Measurements from ENCODE around the gene PARP2.
"Not testable (repeated sequence)": the region's sequence is repeated elsewhere in the genome, so short reads cannot be mapped to it uniquely, and the experiment has no call there.

The PARP2 gene

DNA sequence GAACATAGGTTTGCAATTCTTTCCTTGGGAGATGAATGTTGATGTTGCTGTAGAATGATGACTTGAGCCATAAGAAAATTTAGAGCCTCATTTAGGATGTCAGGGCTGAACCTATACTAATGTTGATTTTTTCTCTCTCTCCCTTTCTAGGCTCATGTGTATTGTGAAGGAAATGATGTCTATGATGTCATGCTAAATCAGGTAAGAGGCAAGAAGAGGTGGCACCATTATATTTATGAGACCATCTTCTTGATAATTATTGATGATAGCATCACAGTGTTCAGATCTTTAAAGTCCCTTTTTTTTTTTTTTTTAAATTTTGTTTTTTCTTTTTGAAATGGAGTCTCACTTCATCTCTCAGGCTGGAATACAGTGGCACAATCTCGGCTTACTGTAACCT is 3.3 kb downstream of the PARP2 start:
- DNase-seq: no peak

DNA sequence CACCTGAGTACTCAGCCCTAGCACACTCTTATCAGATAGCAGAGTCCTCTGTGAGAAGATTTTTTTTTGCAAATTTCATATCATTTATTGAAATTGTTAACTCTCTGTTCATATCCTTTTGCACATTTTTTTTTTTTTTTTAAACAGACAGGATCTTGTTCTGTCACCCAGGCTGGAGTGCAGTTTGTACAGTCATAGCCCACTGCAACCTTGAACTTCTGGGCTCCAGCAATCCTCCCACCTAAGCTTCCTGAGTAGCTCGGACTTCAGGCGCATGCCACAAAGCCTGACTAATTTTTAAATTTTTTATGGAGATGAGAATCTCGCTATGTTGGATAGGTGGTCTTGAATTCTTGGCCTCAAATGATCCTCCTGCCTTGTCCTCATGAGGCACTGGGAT is 4.3 kb downstream of the PARP2 start:
- no peak for DNase-seq

DNA sequence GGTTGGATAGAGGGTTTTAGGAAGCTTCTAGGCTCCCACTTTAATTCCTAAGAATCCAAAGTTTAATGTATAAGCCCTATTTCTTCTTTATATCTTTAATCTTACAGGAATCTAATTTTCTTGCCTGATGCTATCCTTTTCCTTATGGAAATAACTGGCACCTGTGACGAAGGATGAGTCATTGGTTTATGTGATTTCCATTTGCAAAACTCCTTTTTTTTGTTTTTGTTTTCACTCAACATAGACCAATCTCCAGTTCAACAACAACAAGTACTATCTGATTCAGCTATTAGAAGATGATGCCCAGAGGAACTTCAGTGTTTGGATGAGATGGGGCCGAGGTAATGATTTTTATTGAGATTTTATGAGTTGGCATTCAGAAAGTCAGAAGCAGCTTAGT is 6.8 kb downstream of the PARP2 start:
- DNase-seq: no peak

DNA sequence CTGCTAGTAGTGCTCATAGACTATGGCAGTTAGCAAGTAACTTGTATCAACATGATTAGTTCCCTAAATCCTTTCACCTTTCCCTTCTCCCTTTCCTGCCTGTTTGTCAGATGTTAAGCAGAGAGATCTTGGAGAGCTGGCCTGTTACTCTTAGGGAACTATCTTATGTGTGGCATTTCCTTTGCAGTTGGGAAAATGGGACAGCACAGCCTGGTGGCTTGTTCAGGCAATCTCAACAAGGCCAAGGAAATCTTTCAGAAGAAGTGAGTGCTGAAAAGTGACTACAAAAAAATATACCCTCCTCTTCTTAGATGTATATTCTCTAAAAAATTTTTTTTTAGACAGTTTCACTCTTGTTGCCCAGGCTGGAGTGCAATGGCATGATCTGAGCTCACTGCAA is 7.4 kb downstream of the PARP2 start:
- no peak for DNase-seq

DNA sequence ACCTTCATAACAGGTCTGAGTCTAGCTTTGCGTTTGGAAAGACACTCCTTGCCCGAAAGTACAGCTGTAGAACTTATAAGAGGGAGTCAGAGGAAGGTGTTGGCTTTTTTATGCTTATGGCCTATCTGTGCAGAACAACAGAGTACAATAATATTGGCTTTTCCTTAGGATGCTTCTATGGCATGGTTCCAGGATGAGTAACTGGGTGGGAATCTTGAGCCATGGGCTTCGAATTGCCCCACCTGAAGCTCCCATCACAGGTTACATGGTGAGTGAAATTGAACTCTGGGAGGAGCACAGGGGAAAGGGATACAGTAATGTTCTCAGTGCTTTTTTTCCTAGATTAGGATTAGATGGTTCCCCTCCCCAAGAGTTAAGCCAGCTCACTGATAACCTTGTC is 13.0 kb downstream of the PARP2 start:
- DNase-seq: no peak

DNA sequence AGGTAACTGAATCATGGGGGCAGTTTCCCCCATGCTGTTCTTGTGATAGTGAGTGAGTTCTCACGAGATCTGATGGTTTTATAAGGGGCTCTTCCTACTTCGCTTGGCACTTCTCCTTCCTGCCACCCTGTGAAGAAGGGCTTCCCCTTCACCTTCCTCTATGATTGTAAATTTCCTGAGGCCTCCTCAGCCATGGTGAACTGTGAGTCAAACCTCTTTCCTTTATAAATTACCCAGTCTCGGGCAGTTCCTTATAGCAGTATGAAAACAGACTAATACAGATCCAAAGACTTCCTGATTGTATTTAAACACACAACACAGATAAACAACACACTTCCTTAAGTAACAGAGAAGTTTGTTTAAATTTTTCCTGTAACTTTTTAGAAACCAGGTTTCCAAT is 15.0 kb downstream of the PARP2 start:
- not testable (repeated sequence) for DNase-seq

DNA sequence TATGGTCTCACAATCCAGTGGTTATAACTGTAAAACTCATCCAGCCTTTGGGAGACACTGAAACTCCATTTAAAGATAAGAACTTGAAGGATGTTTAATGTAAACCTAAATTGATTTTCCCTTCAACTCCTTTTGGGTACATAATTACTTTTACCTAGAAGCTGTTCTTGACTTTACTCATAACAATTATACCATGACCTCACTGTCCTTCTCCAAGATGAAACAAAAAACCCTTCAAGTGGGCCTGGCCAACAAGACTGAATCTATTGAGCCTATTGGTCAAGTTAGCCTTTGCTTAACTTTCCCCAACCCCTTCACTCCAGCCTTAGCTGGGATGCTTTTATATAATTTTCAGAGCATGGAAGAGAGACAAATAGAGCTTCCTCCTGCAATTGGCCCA is 22.5 kb downstream of the PARP2 start:
- no peak for DNase-seq

DNA sequence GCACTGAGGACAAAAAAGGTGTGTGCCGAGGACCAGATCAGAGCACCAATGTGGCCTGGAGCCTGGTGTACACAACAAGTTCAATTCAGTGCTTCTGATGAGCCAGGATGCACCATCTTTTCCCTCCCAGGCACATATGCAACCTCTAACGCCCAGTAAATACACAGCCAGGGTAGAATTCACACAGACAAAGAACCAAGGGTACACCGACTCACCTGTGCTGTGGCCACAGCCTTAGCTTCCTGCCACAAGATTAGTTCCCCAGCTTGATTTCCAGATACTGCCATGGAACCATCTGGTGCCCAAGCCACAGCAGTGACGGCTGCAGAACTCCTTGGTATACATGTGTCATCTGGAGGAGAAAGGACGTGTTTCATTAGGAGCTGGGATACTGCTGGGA is 29.4 kb downstream of the PARP2 start:
- DNase-seq: no peak

DNA sequence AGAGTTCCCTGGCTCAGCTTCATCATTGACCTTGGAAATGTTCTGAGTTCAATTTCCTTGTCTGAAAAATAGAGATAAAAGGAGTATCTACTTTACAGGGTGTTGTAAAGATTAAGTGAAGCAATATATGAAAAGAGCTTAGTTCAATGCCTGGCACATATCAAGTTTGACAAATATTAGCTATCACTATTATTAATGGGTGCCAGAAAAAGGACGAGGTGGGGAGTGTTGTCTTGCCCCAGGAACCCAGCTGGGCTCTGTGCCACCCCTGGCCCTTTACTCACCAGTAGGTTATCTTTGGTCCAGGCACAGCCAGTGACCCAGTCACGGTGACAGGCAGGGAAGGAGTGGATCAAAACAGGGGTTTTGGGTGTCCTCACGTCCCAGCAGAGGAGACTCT is 32.0 kb downstream of the PARP2 start:
- no peak for DNase-seq

DNA sequence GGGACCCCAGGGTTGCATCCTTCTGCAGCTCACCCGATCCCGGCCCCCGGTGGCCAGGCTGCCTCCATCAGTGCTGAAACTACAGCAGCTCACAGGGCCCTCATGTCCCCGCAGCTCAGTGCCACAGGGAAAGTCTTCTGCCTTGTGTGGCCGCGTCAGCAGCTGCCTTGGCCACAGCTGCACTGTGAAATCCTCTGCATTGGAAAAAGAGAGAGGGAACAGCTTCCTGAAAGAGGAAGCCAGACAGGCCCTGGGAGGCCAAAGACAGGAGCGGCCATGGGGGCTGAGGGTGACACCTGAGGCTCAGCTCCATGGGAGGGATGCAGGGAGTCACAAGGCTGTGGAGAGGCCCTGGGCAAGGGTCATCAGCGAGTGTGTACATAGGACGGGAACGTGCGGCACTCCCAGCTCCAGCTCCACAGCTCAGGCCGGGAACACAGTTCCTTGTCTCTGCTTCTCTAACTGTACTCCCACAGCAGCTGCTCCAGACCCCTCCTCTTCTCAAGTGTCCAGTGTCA is 32.7 kb downstream of the PARP2 start:
- no peak for DNase-seq

DNA sequence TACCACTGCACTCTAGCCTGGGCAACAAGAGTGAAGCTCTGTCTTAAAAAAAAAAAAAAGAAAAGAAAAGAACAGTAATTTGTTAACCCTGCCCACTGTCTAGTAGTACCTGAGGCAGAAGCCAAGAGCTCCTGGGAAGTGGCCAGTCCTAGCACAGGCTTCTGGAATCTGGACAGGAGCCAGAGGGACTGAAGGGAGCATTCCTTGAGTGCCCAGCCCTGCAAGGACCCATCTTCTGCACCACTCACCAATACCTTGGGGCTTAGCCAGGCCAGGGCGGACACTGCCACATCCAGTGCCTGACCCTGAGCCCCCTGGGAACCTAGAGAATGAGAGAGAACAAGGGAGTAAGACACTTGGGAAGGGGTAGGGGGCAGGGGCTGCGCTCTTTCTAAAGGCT is 33.7 kb downstream of the PARP2 start:
- DNase-seq: no peak

DNA sequence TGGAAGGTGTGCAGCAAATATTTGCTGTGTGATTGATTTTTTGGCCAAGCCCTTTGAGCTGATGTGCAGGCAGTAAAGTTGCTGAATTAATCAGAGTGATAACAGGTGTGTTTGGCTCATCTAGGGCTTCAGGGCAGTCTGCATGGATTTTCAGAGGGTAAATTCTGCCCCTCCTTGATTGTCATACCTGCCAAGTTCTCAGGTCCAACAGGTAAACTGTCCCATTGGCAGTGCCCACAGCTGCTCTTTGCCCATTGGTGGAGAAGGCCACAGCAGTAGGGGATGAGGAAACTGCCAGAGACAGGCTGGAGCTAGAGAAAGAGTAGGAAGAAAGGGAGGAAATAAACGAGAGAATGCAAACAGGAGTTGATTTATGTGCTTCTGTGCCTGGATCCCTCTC is 36.3 kb downstream of the PARP2 start:
- DNase-seq: no peak

DNA sequence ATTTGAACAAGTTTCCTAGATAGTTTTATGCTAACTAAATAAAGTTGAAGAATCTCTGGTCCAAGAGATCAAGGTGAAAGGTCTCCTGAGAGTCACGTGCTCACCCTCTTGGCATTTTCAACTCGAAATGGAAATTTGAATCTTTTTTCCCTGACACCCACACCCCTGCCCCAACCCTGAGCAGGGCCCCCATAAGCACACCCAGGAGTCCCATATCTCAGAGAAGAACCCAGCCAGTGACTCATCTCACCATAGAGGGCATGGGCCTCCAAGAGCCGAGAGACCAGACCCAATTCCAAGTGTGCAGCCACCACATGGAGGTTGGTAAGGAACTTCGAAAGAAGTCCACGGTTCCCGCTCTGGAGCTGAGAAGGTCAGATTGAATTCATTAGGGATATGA is 37.2 kb downstream of the PARP2 start:
- no peak for DNase-seq

DNA sequence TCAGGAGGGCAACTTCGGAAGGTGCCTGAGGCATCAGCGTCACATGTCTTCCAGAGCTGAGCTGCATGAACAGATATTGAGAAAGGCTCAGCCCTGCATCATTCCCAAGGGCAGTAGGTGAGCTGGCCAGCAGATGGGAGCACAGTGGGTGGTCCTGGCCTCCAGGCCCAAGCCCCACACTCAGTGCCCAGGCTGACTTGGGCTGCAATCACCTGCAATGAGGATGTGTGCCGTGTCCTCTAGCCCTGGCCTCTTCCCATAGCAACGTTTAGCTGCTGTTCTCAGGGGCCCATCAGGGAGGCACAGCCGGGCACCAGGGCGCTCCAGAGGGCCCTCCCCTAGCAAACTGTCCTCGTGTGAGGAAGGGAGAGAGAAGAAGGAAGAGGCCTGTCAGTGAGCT is 37.9 kb downstream of the PARP2 start:
- DNase-seq: no peak

DNA sequence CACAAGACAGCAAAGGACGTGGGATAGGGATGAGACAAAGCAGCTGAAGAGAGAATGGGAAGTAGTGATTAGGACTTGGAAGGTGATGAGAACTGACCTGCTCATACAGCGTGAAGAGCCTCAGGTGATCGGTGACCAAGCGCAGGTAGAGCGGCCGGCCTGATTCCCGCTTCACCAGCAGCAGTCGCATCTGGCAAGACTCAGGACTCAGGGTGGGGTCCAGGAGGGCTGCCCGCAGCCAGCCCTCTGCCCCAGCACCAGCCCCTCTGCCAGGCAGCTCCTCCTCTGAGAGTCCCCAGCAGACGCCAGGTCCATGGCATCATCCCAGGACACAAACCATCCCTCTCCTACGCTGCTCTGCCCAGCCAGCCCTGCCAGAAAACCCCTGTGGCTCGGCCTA is 39.1 kb downstream of the PARP2 start:
- DNase-seq: no peak

DNA sequence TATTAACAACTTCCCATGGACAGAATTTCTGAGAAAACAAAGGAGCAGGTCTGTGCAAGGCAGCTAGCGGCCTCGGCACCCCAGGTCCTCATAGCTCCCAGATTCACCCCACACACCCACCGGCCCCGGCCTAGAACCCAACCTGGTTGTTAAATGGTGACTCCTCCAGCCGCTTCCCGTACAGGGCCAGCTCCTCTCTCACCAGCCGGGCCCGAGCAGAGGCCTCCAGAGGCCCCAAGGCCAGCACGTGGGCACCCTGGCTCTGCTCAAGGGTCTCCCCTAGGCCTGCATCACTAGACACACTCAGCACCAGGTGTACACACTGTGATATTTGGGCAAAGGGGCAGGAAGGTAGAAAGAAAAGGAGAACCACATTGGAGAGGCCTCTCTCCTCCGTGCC is 39.6 kb downstream of the PARP2 start:
- DNase-seq: no peak

DNA sequence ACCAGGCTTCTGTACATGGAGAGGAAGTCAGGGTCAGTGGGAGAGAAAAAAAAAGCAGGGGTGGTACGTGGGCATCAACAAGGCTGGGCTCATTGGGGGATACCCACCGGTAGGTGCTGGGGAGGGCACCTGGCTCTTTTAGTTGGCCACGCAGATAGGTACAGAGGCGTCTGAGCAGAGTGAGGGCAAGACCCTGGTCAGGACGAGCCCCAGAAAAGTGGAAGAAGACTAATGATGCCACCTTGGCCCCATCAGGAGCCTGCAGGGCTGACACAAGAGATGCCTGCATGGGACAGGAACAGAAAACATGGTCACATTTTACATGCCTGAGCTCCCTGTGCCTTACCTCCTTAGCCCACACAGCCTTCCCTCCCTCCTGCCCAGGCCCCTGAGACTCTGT is 40.2 kb downstream of the PARP2 start:
- DNase-seq: no peak

DNA sequence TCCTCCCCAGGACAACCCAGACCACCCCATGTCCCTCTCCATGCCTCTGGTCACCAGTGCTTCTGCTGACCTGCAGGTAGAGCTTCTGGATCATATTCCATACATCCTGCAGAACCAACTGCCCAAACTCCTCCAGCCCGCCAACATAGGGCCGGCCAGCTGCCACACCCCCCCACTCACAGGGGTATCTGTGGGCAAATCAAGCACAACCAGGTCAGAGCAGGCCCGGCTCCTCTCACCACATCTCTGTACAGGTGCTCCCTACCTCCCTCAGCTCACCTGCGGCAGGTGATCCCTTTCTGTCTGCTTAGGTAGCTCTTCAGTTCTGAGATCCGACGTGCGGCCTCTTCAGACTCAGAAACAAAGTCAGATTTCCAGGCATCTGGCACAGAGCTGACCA is 40.9 kb downstream of the PARP2 start:
- DNase-seq: no peak

DNA sequence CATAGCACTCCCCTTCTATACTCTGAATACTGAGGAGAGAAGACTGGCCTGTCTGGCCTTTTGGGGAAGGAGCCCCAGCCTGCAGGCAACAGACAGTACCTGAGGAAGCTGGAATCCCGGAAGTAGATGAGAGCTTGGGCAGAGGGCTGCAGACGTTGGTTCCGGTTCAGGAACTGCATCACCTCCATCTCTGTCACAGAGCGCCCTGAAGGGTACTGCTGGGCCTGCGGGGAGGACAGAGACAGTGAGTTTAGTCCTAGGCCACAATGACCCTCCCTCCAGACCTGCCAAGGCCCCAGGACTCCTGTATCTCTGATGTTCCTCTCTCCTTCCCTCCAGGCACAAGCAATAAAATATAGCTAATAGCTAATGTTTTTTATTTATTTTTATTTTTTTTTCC is 41.5 kb downstream of the PARP2 start:
- no peak for DNase-seq

DNA sequence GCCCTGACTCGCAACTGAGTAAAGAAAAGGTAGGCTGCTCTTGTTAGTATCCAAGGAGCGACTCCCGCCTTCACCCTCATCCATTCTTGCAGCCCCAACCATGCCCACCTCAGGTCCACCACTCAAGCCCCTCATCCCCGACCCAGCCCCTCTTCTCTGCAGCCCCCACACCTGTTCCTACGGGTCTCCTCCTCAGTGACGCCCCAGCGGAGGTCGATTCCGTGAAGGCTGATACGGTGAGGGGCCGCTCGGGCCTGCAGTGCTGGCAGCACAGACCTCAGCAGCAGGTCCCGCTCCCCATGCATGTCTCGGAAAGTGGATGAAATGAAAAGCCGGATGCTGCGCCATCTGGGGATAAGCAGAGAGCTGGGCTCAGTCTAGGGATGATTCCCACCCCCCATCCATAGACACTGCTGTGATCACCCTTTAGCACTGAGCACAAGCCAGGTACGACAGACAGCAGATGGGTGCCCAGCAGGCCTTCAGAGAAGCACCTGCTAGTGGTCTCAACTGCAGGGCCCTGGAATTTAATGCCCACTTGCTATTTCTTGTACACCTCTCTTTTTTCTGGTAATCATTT is 42.9 kb downstream of the PARP2 start:
- DNase-seq: peak; percentile 66 to 80

DNA sequence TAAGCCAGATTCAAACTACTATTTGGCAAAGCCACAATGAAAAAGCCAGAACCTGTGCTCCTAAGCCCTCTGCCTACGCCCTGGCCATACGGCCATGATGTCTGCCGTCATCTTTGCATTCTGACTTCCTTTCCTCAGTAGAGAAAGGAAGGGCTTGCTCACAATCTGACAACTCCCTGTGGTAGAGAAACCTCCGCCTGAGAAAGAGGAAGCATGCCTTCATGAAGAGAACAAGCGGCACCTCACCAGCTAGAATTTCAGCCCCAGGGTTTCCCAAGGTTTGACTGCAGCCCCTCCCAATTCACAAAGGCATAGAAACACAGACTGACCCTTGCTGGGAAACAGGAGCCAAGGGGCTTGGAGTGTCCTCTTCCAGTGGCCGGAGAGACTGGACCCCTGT is 44.1 kb downstream of the PARP2 start:
- DNase-seq: no peak

DNA sequence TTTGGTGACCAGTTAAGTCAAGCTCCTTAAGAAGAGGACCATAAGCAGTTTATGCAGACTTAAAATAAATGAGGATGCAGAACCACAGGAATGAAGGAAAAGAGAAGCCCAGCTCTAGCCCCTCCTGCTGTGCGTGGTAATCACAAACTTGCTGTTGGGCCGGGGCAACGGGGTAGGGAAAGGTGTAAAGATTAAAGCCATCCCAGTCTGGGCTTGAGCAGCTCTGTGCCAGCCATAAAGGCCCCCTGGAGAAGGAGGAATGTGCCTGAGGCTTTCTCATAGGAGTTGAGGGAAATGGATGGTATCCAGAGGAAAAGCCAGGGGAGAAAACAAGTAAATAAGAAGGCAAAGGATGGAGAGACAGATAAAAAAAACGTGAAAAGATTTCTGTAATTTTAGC is 44.7 kb downstream of the PARP2 start:
- no peak for DNase-seq

DNA sequence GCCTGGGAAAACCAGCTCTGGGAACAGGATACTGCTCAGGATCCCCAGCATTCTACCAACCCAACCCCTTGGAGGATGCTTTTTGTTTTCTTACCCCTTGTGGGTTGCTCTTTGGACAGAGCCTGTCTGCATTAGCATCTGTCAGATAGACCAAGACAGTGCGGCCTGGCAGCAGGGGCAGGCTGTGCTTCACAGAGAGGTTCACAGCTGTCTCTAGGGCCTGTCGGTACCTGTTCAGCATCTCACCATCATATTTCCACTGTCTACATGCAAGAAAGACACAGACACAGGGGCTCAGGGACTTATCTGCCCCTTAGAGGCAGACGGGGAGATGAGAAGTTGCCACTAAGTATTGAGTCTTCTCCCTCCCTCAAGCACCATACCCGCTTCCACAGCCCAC is 48.1 kb downstream of the PARP2 start:
- DNase-seq: no peak

DNA sequence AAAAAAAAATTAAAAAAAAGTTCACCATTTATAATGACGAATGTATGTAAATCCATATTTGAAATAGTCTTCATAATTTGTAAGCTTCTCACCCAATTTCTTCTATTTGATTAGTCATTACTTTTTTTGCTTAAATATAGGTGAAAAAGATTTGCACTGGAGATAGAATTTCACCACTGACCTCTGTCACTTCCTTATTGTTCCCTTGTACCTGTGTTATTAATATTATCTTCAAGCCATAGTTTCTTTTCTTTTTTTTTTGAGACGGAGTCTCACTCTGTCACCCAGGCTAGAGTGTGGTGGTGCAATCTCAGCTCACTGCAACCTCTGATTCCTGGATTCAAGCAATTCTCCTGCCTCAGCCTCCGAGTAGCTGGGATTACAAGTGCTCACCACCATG is 54.1 kb downstream of the PARP2 start:
- no peak for DNase-seq

DNA sequence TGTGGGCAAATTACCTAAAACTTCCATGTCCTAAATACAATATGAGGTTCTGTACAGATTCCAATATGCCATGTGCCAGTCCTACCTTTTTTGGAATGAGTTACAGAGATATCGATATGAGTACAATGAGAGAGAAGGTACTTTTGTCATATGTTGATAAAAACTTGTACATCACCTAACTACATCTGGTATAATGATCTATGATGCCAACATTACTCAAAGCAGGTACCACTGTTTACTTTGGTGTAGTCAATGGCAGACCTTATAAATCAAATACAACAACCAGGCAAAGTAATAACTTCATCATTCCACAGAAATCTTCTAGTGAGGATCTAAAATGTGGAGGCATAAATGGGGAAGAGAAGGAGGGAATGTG is 57.1 kb downstream of the PARP2 start:
- DNase-seq: no peak

Data from cerebellar nuclear complex (tissue), 1 donor.